Mucosa of rectum (tissue), 2 donors: ENCODE measurements around the gene SH2B3.

Experiments used
- H3K27ac ChIP-seq, 2 donors: one replicate each; pipeline ENCODE4 v1.7.0; 2013; ENCODE audit warnings: inconsistent platforms in 2 of 2, low read depth in 2 of 2, low read length in 2 of 2
- H3K27me3 ChIP-seq, 2 donors: one replicate each; pipeline ENCODE4 v1.7.0; 2013; ENCODE audit warnings: low read length in 2 of 2; ENCODE audit not compliant: control insufficient read depth in 2 of 2, insufficient read depth in 2 of 2
- H3K36me3 ChIP-seq, 2 donors: one replicate each; pipeline ENCODE4 v1.7.0; 2013; ENCODE audit warnings: low read length in 2 of 2; ENCODE audit not compliant: control insufficient read depth in 2 of 2, insufficient read depth in 2 of 2
- H3K4me1 ChIP-seq, 2 donors: one replicate each; pipeline ENCODE4 v1.7.0; 2013; ENCODE audit warnings: low read length in 2 of 2, mild to moderate bottlenecking in 1 of 2; ENCODE audit not compliant: control insufficient read depth in 2 of 2, insufficient read depth in 2 of 2
- H3K4me3 ChIP-seq, 2 donors: one replicate each; pipeline ENCODE4 v1.7.0; 2013; ENCODE audit warnings: low read length in 2 of 2
- H3K9ac ChIP-seq, 2 donors: one replicate each; pipeline ENCODE4 v1.7.0; 2013; ENCODE audit warnings: low read length in 2 of 2, low read depth in 1 of 2, mild to moderate bottlenecking in 1 of 2
- H3K9me3 ChIP-seq, 2 donors: one replicate each; pipeline ENCODE4 v1.7.0; 2013; ENCODE audit warnings: low read length in 2 of 2; ENCODE audit not compliant: control insufficient read depth in 2 of 2
- donor health status: healthy.
- donor health status: Normal muscosa, but diverticular disease.

SH2B3 gene

DNA sequence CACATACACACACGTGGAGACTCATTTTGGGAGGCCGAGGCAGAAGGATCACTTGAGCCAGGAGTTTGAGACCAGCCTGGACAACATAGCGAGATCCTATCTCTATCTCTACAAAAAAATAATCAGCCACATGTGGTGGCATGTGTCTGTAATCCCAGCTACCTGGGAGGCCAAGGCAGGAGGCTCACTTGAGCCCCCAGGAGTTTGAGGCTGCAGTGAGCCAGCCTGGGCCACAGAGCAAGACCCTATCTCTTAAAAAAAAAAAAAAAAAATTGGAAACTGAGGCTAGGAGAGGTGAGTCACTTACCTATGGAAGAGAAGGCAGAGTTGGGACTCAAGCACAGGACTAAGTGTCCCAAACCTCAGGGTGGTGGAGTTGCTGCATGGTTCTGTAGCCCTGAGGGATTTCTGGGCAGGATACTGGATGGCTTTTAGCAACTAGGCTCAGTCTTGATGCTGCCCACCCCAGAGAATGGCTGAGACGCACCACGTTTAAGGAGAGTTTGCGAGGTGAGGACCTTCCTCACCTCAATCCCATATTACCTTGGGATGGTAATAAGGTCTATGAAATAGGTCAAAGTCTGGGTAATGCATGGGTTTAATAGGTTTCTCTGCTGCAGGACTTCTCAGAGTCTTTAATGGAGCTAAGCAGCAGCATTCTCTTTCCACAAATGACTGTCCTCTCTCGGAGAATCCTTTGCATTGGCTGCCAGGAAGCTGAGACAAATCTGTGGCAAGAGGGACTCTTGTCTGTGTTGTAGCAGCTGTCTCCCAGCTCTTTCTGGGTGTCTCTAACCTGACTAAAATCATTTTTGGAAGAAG is 35.6 kb downstream of the SH2B3 start:
- no peak overlapping the region for H3K27ac ChIP-seq
- no peak overlapping the region for H3K4me3 ChIP-seq
- peaks cover 2 to 16% of the 10 kb centered on the region in 2 donors for H3K36me3 ChIP-seq
- peaks cover 55 to 57% of the 10 kb centered on the region in 2 donors for H3K4me1 ChIP-seq
- no peaks in the 10 kb centered on the region for H3K27me3 ChIP-seq
- no peaks in the 10 kb centered on the region for H3K9me3 ChIP-seq
- no peak overlapping the region for H3K9ac ChIP-seq

GRCh38 chr12:111442301-111443045 is 36.8 kb downstream of the SH2B3 start:
- H3K4me3 ChIP-seq = no peak overlapping the region
- peaks cover 61 to 64% of the 10 kb centered on the region in 2 donors for H3K4me1 ChIP-seq
- peak overlapping the region; percentile 56 to 61 for H3K27ac ChIP-seq
- H3K27me3 ChIP-seq = no peaks in the 10 kb centered on the region
- peaks cover 7 to 23% of the 10 kb centered on the region in 2 donors for H3K36me3 ChIP-seq
- H3K9ac ChIP-seq = no peak overlapping the region
- no peaks in the 10 kb centered on the region for H3K9me3 ChIP-seq

- Histone ChIP-seq H3K36me3 (peaks cover 13 to 29% of the 10 kb centered on the region in 2 donors), H3K4me1 (peaks cover 61 to 65% of the 10 kb centered on the region in 2 donors), H3K9ac (peak overlapping the region in 1 of 2 donors; percentile 16)
Observed at GRCh38 chr12:111443086-111443485, 37.4 kb downstream of the SH2B3 start.

GRCh38 chr12:111443586-111443985 is 37.9 kb downstream of the SH2B3 start:
- Histone ChIP-seq H3K4me3 (no peak overlapping the region), H3K4me1 (peaks cover 57 to 62% of the 10 kb centered on the region in 2 donors), H3K27ac (peak overlapping the region; percentile 17 to 61), H3K36me3 (peaks cover 18 to 34% of the 10 kb centered on the region in 2 donors), H3K27me3 (no peaks in the 10 kb centered on the region), H3K9me3 (no peaks in the 10 kb centered on the region), H3K9ac (no peak overlapping the region)

More at GRCh38 chr12:111443086-111443485, 37.4 kb downstream of the SH2B3 start:
- Histone ChIP-seq H3K27me3 (no peaks in the 10 kb centered on the region), H3K9me3 (no peaks in the 10 kb centered on the region), H3K4me3 (no peak overlapping the region), H3K27ac (peak overlapping the region; percentile 56 to 61)

- Histone ChIP-seq H3K36me3 (peaks cover 23 to 40% of the 10 kb centered on the region in 2 donors), H3K9ac (no peak overlapping the region), H3K4me3 (no peak overlapping the region), H3K27me3 (no peaks in the 10 kb centered on the region), H3K9me3 (no peaks in the 10 kb centered on the region), H3K27ac (peak overlapping the region; percentile 69 to 84), H3K4me1 (peaks cover 58 to 60% of the 10 kb centered on the region in 2 donors)
Observed at GRCh38 chr12:111444314-111444924, 38.7 kb downstream of the SH2B3 start.

DNA sequence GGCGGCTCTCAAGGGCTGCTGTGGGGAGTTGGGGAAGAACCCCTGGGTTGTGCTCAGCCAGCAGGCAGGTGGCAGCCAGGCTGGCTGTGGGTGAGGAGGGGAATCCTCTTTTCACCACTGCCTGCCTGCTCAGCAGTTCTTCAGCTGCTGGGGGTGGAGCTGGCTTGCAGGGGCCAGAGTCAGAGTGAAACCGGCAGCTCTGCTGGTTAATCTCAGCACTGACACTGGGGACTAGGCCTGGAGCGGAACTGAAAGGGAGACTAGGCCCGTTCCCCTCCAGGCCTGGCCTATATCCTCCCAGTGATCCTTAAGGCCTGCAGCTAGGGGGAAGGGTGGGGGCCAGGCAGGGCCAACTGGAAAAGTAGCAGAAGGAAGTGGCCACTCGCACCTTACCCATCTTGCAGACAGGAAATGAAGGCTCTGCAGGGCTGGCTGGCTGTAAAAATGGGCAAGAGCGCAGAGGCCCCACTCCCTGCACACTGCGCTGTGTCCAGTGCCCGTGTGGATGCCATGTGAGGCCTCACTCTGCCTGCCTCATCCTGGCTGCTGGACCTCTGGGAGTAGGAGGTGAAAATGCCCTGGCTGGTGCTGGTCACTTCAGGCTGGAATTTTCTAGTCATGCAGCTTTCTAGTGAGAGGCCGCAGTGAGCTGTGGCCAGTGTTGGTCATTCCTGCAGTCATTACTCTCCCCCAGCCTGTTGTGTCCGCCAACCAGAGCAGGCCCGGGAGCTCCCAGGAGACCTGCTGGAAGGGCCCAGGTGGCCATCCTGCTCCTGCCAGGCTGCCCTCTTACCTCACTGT is 39.4 kb downstream of the SH2B3 start:
- Histone ChIP-seq H3K27ac (peak overlapping the region; percentile 69 to 84), H3K4me1 (peaks cover 55 to 58% of the 10 kb centered on the region in 2 donors), H3K36me3 (peaks cover 26 to 40% of the 10 kb centered on the region in 2 donors), H3K4me3 (peak overlapping the region in 1 of 2 donors; percentile 38), H3K9me3 (no peaks in the 10 kb centered on the region), H3K27me3 (no peaks in the 10 kb centered on the region), H3K9ac (peak overlapping the region; percentile 30 to 34)

GRCh38 chr12:111445726-111446581 is 40.2 kb downstream of the SH2B3 start:
- peaks cover 33 to 44% of the 10 kb centered on the region in 2 donors for H3K36me3 ChIP-seq
- H3K4me1 ChIP-seq = peaks cover 58% of the 10 kb centered on the region in 2 donors
- H3K9me3 ChIP-seq = no peaks in the 10 kb centered on the region
- H3K27me3 ChIP-seq = no peaks in the 10 kb centered on the region
- H3K4me3 ChIP-seq = peak overlapping the region in 1 of 2 donors; percentile 26
- H3K27ac ChIP-seq = peak overlapping the region; percentile 69 to 84
- peak overlapping the region; percentile 9 to 30 for H3K9ac ChIP-seq

DNA sequence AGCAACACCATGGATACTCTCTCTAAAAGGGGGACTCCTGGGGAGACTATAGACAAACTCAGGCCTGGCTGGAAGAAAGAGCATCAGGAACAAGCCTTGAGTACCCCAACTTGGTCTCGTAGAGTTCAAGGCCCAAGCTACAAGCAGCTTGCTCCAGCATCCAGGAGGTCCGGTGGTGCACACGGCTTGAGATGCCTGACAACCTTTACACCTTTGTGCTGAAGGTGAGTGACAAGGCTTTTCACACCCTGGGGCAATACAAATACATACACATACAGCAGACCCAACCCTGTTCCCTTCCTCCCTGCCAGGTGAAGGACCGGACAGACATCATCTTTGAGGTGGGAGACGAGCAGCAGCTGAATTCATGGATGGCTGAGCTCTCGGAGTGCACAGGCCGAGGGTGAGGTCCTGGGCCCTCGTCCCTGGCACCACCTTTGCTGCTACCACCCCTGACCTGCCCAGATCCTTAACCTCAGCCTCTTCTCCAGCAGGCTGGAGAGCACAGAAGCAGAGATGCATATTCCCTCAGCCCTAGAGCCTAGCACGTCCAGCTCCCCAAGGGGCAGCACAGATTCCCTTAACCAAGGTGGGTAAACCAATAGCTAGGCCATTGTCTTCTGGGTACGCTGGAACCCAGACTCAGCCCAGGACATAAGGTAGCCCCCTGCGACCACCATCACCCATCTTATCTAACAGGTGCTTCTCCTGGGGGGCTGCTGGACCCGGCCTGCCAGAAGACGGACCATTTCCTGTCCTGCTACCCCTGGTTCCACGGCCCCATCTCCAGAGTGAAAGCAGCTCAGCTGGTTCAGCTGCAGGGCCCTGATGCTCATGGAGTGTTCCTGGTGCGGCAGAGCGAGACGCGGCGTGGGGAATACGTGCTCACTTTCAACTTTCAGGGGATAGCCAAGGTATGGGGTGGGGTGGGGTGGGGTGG is 41.2 kb downstream of the SH2B3 start:
- peak overlapping the region; percentile 69 to 84 for H3K27ac ChIP-seq
- H3K4me3 ChIP-seq = no peak overlapping the region
- H3K36me3 ChIP-seq = peaks cover 42 to 50% of the 10 kb centered on the region in 2 donors
- no peaks in the 10 kb centered on the region for H3K9me3 ChIP-seq
- peaks cover 52 to 56% of the 10 kb centered on the region in 2 donors for H3K4me1 ChIP-seq
- H3K9ac ChIP-seq = peak overlapping the region in 1 of 2 donors; percentile 30
- no peaks in the 10 kb centered on the region for H3K27me3 ChIP-seq
